Eye (tissue), 1 donor: ENCODE data around the gene ATF7IP2.
A peak's percentile ranks its signal among the peaks of the same experiment; 100 is the strongest.
"Not testable (repeated sequence)": the region's sequence is repeated elsewhere in the genome, so short reads cannot be mapped to it uniquely, and the experiment has no call there.

Experiments
- DNase-seq: peaks from one replicate; pipeline ENCODE4 v3.0.0-alpha.2; 2015

Gene ATF7IP2

DNA sequence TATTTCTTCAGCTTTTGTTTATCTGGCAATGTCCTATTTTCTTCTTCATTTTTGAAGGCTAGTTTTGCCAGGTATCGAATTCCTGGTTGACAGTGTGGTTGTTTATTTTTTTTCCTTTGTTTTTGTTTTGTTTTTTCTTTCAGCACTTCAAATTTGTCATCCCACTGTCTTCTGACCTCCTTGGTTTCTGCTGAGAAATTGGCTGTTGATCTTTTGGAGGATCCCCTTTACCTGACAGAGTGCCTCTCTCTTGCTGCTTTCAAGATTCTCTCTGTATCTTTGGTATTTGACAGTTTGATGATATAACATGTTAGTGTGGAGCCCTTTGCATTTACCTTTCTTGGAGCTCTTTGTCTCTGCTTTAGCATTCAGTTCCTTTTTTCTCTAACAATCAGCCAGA is 9.6 kb upstream of the ATF7IP2 start:
- no peak for DNase-seq

DNA sequence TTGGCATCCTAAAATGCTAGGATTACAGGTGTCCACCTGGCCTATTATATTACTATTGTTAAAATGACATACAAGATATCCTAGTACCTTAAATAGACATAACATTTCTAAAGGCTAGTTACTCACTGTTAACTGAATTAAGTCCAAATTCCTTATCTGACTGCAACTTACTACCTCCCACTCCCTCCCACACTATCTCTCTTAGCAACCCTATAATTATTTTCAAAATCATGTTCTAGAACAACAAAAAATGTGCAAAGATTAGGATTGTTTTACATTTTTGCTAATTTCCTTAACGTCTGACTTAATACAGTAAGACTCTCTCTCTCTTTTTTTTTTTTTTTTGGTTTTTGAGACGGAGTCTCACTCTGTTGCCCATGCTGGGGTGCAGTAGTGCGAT is 2.2 kb upstream of the ATF7IP2 start:
- DNase-seq: no peak

DNA sequence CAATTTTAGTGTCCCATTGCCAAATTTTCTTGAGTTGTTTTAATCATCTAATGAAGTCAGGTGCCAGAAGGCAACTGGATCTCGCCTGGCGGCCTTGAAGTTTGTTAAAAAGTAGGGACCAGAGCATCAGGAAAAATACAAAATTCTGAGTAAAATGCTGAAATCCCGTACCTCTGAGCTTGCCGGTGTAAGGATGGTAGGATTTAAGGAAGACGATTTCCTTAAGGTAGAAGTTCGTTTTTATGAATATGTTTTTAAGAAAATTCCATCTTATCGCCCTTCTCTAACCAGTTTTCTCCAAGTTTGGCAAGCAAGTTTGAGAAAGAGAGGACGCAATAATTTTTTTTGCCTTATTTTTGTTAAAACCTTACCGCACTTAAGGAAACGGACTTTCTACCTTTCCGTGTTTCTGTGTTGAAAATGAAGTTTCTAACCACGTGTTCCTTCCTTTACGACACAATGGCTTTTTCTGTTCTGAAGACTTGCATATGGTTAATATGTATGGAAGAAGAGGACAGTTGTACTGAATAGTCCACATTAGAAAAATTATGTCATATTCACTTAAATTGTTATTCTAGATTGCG is 748 bp downstream of the ATF7IP2 start:
- peak; percentile 43 for DNase-seq

DNA sequence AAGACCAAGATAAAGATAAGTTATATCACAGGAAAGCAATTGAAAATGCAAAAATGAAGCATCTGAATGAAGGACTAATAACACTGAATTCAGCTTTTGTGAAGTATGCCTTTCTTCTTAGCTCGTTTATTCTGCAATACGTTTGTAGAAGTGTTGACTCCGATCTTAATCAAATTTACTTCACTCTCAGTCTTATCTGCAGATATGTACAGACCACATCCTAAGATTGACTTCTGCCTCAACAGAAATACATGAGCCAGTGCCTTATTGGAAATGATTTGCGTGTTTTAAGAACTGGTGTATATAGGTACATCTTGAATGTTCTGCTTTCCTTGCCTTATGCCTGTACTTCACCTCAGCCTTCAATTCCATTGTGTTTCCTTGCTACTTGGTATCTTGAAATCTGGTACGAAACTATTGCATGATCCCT is 1.3 kb downstream of the ATF7IP2 start:
- DNase-seq: peak; percentile 14

DNA sequence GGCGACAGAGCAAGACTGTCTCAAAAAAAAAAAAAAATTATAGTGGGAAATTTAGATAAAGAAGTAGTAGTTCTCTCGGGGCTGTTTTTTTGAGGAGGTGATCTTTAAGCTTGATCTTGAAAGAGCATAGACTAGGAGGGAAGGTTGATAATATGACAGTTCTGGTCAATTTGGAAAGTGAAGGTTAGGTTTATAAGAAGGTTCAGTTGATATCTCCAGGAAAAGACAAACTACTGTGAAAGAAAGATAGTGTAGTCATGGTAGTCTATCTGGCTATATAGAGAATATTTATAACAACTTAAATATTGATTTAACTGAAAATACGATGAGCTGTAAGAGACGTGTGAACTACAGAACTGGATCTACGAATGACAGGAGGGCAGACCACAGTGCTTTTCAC is 3.1 kb downstream of the ATF7IP2 start:
- DNase-seq: no peak

GRCh38 chr16:10390330-10390729 is 4.5 kb downstream of the ATF7IP2 start:
- DNase-seq: no peak

- DNase-seq: no peak
Measured at GRCh38 chr16:10390867-10391266, 5.0 kb downstream of the ATF7IP2 start.

- no peak for DNase-seq
Measured at GRCh38 chr16:10391339-10391738, 5.5 kb downstream of the ATF7IP2 start.

DNA sequence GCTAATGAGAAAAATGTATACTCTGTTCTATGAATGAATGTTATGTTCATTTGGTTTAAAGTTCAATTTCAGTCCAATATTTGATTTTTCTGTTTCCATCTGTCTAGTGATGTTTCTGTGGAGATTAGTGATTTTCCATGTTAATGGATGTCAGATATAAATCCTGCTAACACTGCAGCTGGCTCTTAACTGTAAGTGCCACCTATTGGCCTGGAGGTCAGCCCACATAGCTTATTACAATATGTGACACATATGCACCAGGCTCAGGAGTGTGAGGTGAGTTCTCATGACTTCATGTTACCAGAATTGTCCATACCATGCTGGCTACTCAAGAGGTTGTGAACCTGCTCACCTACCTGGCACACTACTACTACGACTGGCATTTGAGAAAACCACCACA is 17.1 kb downstream of the ATF7IP2 start:
- no peak for DNase-seq

DNA sequence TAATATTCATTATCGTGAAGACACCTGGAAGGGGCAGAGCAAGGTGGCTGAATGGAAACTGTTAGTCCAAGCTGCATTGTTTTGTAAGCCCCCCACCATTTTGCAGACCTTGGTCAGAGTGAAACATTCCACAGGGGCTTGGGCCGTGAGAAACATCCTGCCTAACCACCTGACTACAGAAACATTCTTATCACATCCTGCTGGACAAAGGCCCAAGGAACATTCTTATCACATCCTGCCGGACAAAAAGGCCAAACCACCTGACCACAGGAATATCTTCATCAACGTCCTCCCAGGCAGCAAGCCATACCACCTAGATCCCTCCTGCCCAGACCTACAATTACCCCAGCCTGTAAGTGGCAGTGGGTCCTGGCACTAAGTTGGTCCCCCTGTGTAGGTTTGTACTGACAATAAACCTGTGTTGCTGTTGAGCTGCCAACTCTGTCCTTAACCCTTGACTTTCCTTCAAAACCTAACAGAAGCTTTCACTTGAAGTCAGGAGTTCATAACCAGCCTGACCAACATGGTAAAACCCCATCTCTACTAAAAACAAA is 19.6 kb downstream of the ATF7IP2 start:
- no peak for DNase-seq

DNA sequence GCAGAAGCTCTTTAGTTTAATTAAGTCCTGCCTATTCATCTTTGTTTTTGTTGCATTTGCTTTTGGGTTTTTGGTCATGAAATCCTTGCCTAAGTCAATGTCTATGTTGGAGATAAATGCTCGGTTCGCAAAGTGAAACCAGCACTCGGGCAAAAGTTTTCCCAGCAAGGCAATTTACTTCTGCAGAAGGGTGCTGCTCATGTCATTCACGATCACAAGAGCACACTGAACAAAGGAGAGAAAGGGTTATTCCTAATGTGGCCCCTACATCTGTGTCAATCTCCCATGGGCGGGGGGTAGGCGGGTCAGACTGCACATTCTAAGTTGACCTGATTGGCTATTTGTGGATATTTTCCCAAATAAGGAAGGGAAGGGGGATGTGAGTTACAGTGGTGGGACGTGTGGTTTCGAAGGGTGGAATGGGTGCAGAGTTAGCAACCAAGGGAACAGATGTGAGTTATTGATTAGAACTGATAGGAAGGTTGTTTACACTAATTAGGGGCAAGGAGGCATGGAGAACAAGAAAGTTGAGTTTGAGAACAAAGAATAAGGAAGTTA is 23.0 kb downstream of the ATF7IP2 start:
- DNase-seq: no peak

- DNase-seq: not testable (repeated sequence)
Measured at GRCh38 chr16:10409713-10410112, 23.9 kb downstream of the ATF7IP2 start.

DNA sequence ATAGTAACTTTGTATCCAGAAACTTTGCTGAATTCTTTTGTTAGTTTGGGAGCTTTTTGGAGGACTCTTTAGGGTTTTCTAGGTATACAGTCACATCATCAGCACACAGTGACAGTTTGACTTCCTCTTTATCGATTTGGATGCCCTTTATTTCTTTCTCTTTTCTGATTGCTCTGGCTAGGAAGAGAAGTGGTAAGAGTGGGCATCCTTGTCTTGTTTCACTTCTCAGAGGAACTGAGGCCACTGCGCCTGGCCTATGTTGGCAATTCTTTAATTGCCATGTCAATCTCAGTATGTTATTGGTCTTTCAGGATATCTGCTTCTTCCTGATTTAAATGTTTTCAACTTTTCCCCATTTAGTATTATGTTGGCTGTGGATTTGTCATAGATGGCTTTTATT is 24.6 kb downstream of the ATF7IP2 start:
- no peak for DNase-seq

- no peak for DNase-seq
Measured at GRCh38 chr16:10412935-10413601, 27.2 kb downstream of the ATF7IP2 start.

- DNase-seq: not testable (repeated sequence)
Measured at GRCh38 chr16:10418204-10418603, 32.3 kb downstream of the ATF7IP2 start.

- no peak for DNase-seq
Measured at GRCh38 chr16:10419701-10420100, 33.8 kb downstream of the ATF7IP2 start.

- no peak for DNase-seq
Measured at GRCh38 chr16:10421596-10421995, 35.7 kb downstream of the ATF7IP2 start.

DNA sequence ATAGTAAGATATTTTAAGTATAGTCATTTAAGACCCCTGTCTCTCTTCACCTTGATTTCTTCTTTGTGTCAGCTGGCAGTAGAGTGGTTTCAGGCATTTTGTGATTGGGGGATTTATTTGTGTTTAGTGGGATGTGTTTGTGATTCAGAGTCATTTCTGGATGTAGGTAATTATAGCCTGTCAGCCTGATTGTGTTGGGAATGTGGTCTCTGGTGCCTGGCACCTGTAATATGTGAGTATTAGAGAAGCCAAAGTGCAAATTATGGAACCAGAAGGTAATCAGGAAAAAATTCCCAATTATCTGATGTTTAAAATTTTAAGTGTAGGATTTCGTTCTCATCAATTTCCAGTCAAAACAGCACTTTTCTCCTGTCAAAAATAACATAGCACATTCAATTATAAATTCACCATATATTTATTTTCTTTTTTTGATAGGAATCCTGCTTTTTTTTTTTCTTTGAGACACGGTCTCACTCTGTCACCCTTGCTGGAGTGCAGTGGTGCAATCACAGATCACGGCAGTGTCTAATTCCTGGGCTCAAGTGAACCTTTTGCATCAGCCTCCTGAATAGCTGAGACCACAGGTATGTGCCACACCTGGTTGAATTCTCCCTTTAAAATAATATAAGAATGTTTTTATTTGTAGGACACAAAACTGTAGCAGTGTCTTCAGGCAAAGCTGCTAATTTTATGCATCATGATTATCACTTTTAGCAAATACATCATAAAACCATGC is 42.7 kb downstream of the ATF7IP2 start:
- no peak for DNase-seq

GRCh38 chr16:10429299-10429969 is 43.6 kb downstream of the ATF7IP2 start:
- not testable (repeated sequence) for DNase-seq

DNA sequence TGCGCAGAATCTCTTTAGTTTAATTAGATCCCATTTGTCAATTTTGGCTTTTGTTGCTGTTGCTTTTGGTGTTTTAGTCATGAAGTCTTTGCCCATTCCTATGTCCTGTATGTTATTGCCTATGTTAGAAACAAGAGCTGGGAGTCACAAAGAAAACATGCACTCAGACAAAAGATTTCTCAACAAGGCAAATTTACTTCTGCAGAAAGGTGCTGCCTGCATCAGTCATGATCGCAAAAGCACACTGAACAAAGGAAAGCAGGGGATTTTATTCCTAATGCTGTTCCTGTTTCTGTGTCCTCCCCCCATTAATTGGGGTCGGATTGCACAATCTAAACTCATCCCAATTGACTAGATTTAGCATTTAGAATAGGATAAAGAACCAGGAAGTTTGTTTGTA is 55.9 kb downstream of the ATF7IP2 start:
- no peak for DNase-seq

DNA sequence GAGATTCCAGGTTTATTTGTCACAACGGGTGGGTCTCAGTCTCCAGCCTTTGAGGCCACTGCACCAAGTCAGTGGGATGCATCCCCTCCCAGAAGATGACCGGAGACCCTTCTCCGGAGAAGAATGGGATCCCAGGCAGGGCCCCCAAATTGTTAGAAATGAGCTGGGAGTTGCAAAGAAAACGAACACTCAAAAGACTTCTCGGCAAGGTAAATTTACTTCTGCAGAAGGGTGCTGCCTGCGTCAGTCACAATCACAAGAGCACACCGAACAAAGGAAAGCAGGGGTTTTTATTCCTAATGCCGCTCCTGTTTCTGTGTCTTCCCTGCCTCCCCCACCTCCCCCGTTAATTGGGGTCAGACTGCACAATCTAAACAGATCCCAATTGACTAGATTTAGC is 61.4 kb downstream of the ATF7IP2 start:
- no peak for DNase-seq

- DNase-seq: not testable (repeated sequence)
Measured at GRCh38 chr16:10452208-10453158, 66.6 kb downstream of the ATF7IP2 start.
